ENCODE data around the gene PPP1R3F.
A peak's percentile ranks its signal among the peaks of the same experiment; 100 is the strongest.

PPP1R3F gene

GRCh38 chrX:49250066-49250465 is 19.5 kb upstream of the PPP1R3F start:
- no peak for DNase-seq

- DNase-seq: no peak
Observed at GRCh38 chrX:49250578-49250977, 19.0 kb upstream of the PPP1R3F start.

DNA sequence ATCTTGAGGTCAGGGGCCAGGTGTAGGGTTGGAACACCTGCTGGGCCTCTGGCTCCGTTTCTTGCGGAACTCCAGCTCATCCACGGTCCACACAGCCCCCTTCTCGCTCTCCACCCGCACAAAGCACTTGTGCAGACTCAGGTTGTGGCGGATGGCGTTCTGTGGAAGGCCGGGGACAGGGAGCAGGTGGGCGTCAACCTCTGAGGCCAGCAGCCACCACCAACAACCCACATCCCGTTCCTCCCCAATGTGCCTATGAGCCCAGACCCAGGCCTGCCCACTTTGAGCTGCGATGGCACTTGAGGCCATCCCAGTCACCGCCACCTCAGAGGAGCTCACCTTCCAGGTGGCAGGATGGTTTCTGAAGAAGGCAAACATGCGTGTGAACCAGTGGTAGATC is 18.3 kb upstream of the PPP1R3F start:
- no peak for DNase-seq

DNA sequence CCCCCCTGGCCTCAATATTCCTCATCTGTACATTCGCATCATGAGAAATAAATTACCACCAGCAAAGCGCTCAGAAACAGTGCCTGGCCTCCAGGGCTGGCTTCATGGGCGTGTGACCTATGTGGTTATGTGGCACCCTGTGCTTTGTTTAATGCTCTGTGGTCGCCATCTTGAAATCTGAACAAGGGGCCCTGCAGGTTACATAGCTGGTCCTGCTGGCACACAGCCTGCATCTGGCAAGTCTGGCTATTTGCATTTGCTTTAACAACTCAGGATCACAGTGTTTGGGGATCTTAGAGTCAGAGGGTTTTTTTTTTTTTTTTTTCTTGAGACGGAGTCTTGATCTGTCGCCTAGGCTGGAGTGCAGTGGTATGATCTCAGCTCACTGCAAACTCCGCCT is 15.0 kb upstream of the PPP1R3F start:
- DNase-seq: no peak

GRCh38 chrX:49256268-49256995 is 13.2 kb upstream of the PPP1R3F start:
- DNase-seq: no peak

DNA sequence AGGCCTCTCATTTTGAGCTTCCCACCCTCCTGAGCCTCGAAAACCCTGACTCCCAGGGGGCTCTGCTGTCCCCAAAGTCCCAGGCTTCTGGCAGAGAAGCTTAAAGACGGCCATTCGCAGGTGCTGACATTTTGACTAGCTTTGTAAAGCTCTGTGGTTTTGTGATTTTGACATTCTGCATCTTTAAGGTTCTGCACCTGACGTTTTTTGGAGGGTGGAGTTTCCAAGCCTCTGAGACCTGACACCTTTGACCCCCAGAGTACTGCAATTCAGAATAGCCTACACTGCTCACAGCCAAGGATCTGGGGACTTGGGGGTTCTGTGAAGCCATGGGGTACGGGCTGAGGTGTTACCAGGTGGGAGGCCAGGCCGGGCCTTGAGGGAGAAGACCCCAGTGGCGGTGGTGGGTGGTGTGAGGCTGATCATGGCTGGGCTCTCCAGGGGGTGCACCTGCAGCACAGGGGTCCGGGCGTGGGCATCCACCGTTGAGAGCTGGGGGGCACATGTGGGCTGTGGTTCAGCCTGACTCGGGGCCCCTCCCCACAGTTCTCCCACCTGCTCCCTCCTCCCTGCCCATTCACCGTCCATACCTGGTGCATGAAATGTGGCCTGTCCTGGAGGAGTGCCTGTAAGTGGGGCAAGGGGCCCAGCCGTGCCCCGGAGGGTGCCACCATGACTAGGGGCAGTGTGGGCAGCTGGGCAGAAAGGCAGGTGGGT is 12.4 kb upstream of the PPP1R3F start:
- no peak for DNase-seq

DNA sequence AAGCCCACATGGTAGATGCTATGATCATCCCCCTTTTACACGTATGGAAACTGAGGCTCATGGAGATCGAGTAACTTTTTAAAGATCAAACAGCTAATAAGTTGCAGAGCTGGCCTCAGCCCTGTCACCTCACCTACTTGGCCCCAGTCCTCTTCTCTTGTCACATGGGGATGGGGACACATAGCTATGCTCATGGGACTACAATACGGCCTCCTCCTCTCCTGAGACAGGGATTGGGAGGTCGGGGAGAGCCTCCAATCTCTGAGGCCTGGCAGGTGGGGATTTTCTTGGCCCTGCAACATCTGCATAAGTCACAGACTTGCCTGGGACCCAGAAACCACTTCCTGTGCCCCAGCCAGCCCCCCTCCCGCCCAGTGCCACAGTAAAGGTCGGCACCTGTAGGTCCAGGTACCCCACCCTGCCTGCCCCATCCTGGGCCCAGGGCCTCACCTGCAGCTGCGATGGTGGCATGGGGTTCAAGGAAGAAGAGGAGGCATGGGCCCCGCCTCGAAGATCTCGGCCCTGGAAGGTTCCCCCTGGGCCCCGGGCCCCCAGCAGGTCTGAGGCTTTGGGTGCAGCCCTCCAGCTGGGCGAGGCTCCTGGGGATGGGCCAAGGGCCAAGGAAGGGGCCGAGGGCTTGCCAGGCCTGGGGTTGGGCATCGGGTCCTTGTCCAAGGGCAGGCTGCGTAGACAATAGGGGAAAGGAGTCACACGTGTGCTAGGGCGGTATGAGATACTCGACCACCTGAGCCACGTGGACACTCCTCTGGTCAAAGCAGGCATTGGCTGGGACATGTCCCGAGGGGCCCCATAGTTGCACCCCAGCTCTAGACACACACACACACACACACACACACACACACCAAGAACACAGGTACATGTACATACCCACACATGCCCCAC is 11.5 kb upstream of the PPP1R3F start:
- no peak for DNase-seq

- no peak for DNase-seq
Observed at GRCh38 chrX:49258749-49259124, 10.9 kb upstream of the PPP1R3F start.

GRCh38 chrX:49260221-49260985 is 9.2 kb upstream of the PPP1R3F start:
- DNase-seq: no peak

DNA sequence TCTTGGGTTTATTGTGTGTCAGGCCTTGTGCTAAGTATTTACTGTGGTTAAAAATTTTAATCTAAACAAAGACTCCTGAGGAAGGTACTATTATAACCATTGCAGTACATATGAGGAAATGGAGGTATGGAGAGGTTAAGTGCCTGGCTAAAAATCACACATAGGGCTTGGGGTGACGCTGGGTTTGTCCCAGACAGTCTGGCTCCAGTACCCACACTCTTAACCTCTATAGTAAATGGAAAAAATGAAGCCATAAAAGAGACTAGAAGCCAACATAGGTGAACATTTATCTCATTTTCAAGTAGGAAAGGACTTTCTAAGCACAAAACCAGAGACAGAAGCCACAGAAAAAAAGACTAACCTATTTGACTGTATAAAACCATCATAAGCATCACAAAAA is 7.0 kb upstream of the PPP1R3F start:
- DNase-seq: no peak

DNA sequence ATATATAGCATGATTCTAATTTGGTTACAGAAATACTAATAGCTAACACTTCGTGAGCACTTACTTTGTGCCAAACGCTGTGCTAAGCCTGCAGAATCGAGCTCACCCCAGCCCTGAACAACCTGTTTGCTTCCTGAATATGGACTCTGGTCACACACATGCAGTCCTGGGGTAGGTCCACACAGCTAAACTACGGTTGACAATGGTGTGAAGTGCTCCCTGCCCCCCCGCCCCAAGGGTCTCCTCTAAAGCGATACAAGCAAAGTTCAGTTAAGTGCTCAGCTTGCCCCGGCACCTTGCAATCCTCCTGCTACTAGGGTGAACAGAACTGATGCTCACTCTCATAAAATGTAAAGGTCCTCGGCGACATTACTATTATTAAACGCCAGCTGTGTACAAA is 6.0 kb upstream of the PPP1R3F start:
- DNase-seq: no peak

GRCh38 chrX:49264460-49264859 is 5.1 kb upstream of the PPP1R3F start, which contains the start of gene FOXP3:
TSS of gene FOXP3 (minus strand) at chrX:49264710. CDS start at chrX:49258505, 6,205 bp downstream.
- DNase-seq: no peak

- DNase-seq: no peak
Observed at GRCh38 chrX:49266523-49267445, 2.8 kb upstream of the PPP1R3F start.

- DNase-seq: no peak
Observed at GRCh38 chrX:49268702-49269009, 937 bp upstream of the PPP1R3F start.

GRCh38 chrX:49269010-49269766 is 405 bp upstream of the PPP1R3F start:
- DNase-seq: peak; percentile 96

DNA sequence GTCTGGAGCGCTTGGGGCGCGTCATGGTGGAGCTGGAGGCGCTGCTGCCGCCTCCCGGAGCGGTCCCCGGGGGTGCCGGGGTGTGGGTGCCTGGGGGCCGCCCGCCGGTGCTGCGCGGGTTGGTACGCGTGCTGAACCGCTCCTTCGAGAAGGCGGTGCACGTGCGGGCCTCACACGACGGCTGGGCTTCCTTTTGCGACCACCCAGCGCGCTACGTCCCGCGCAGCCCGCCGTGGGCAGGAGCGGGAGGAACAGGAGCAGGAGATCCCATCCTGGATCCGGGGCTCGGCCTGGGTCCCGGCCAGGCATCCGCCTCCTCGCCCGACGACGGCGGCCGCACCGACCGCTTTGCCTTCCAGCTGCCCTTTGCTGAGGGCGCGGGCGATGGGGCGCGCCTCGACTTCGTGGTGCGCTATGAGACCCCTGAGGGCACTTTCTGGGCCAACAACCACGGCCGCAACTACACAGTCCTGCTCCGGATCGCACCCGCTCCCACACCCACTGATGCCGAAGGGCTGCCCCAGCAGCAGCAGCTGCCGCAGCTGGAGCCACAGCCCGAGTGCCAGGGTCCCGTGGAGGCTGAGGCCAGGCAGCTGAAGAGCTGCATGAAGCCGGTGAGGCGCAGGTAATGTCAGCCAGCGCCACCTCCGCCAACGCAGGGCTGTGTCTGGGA is 792 bp downstream of the PPP1R3F start:
- DNase-seq: no peak

DNA sequence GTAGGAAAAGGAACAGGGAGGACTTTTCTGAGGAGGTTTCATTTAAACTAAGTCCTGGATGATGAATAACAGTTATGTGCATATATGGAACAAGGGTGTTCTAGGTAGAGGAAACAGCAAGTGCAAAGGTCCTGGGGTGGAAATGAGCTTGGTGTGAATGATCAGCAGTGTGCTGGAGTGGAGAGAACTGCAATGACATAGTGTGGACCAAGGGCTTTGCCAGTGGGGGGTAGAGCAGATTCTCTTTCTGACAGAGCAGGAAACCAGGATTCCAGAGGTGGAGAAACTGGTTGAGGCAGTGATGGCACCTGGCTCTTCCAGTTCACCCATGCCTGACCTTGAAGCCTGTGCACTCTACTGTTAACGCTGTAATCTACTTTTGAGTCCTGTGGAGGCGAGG is 1.7 kb downstream of the PPP1R3F start:
- no peak for DNase-seq

DNA sequence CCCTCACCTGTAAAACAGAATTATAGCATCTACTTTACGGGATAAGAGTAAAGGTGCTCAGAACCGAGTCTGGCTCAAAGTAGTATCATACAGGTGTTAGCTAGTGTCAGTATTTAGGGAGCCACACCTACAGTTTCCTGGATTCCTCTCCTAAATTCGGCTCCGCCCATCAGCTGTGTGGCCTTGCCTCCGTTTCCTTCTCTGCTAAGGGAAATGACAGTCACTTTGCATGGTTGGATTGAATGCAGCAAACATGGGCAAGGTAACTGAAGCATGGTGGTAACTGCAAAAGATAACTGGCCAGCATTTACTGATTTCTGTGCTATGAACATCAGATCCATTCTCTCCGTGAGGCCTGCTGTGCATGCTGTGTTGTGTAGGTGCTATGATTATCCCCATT is 2.8 kb downstream of the PPP1R3F start:
- DNase-seq: no peak

- peak; percentile 48 for DNase-seq
Observed at GRCh38 chrX:49273181-49273727, 3.7 kb downstream of the PPP1R3F start.

DNA sequence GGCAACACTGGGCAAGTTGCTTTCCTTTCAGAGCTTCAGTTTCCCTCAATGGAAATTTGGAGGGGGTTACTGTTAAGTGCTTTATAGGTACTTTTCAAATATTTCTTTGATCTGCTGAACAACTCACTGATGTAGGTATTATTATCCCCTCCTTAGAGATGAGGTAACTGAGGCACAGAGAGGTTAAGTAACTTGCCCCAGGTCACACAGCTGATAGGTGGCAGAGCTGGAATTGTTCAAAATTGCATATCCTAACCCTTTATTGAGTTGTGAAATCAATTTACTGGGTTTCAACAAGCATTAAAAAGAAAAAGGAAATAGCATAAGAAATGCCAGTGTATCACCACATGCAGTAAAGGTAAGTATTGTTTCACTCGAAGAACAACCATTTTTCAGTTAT is 6.6 kb downstream of the PPP1R3F start:
- DNase-seq: no peak

Measured in stimulated activated CD4-positive, alpha-beta T cell treated with anti-CD3 and anti-CD28 coated beads, Interleukin-4, amount 100 ng/mL, for 24 hours (primary cell).